CD14-positive monocyte (primary cell): Measurements from ENCODE around the gene KIAA1755. TPM values are rescaled to one million over a fixed set of nuclear protein-coding genes. Genes with fewer than 3 reads are reported as not detected.

Source experiments
- DNase-seq, 3 donors: peaks; one replicate each; pipeline ENCODE4 v3.0.0-alpha.2; 2011 to 2022
- H2AFZ ChIP-seq: 2 replicates; pipeline ENCODE4 v1.6.0; 2012; ENCODE audit warnings: mild to moderate bottlenecking, low read depth, low read length, inconsistent platforms; ENCODE audit not compliant: insufficient read depth, poor library complexity, severe bottlenecking
- H3K27ac ChIP-seq, 2 donors: 1 replicate in 1 of 2; 2 replicates in 1 of 2; pipeline ENCODE4 v1.5.1; 2012 to 2013; ENCODE audit warnings: low read length in 2 of 2, control low read depth in 1 of 2, inconsistent platforms in 1 of 2, low read depth in 1 of 2, mild to moderate bottlenecking in 1 of 2
- H3K27me3 ChIP-seq, 2 donors: one replicate each; pipeline versions ENCODE4 v1.6.0 to v1.6.1; 2011 to 2013; ENCODE audit warnings: low read length in 2 of 2; ENCODE audit not compliant: control insufficient read depth in 2 of 2, insufficient read depth in 2 of 2
- H3K36me3 ChIP-seq, 2 donors: replicated peaks in 1 of 2; 1 replicate in 1 of 2; 2 replicates in 1 of 2; pipeline versions ENCODE4 v1.5.1 to v1.6.1; 2012 to 2013; ENCODE audit warnings: low read length in 2 of 2, control low read depth in 1 of 2, inconsistent platforms in 1 of 2, mild to moderate bottlenecking in 1 of 2; ENCODE audit not compliant: insufficient read depth in 2 of 2, control insufficient read depth in 1 of 2
- H3K4me1 ChIP-seq, 2 donors: 1 replicate in 1 of 2; 2 replicates in 1 of 2; pipeline versions ENCODE4 v1.5.1 to v1.6.1; 2012 to 2013; ENCODE audit warnings: low read length in 2 of 2, control low read depth in 1 of 2, inconsistent platforms in 1 of 2, mild to moderate bottlenecking in 1 of 2, moderate library complexity in 1 of 2; ENCODE audit not compliant: insufficient read depth in 2 of 2, control insufficient read depth in 1 of 2
- H3K4me2 ChIP-seq: replicated peaks from 2 replicates; pipeline ENCODE3; 2012; ENCODE audit warnings: low read length, moderate library complexity, mild to moderate bottlenecking; ENCODE audit not compliant: poor library complexity, severe bottlenecking; ENCODE audit errors: extremely low read depth
- H3K4me3 ChIP-seq, 3 experiments: fragments of 200-600 bp in 1 of 3; sonication (generic) in 1 of 3; replicated peaks in 1 of 3; 1 replicate in 2 of 3; 2 replicates in 1 of 3; pipeline ENCODE4 v1.5.1; 2011 to 2013; ENCODE audit warnings: low read length in 3 of 3, mild to moderate bottlenecking in 3 of 3, control low read depth in 2 of 3, low read depth in 2 of 3, inconsistent platforms in 1 of 3, moderate library complexity in 1 of 3
- H3K79me2 ChIP-seq: 2 replicates; pipeline ENCODE4 v1.6.0; 2012; ENCODE audit warnings: mild to moderate bottlenecking, control low read depth, inconsistent platforms, low read length, moderate library complexity; ENCODE audit not compliant: insufficient read depth
- H3K9ac ChIP-seq: 2 replicates; pipeline ENCODE4 v1.6.0; 2017; ENCODE audit warnings: low read length, mild to moderate bottlenecking; ENCODE audit not compliant: insufficient read depth, poor library complexity, severe bottlenecking
- H3K9me3 ChIP-seq, 2 donors: replicated peaks in 1 of 2; 1 replicate in 1 of 2; 2 replicates in 1 of 2; pipeline versions ENCODE4 v1.5.1 to v1.6.1; 2012 to 2013; ENCODE audit warnings: low read length in 2 of 2, control low read depth in 1 of 2; ENCODE audit not compliant: control insufficient read depth in 1 of 2, insufficient read depth in 1 of 2
- H4K20me1 ChIP-seq: 2 replicates; pipeline ENCODE4 v1.6.0; 2012; ENCODE audit warnings: mild to moderate bottlenecking, low read length, control low read depth, moderate library complexity; ENCODE audit not compliant: insufficient read depth
- H3K27ac Mint-ChIP-seq, 7 donors: one replicate each; pipeline ENCODE4 v1.8.0; 2020; ENCODE audit warnings: mild to moderate bottlenecking in 7 of 7, mixed read lengths in 7 of 7, moderate library complexity in 6 of 7, inconsistent platforms in 2 of 7
- H3K27me3 Mint-ChIP-seq, 3 donors: one replicate each; pipeline ENCODE4 v1.8.0; 2021 to 2022; ENCODE audit warnings: low read depth in 3 of 3, mild to moderate bottlenecking in 3 of 3, mixed read lengths in 3 of 3, moderate library complexity in 3 of 3, inconsistent platforms in 1 of 3
- H3K36me3 Mint-ChIP-seq, 2 donors: one replicate each; pipeline ENCODE4 v1.8.0; 2020; ENCODE audit warnings: mixed read lengths in 2 of 2, inconsistent platforms in 1 of 2, mild to moderate bottlenecking in 1 of 2
- H3K4me1 Mint-ChIP-seq: one replicate; pipeline ENCODE4 v1.8.0; 2020; ENCODE audit warnings: mild to moderate bottlenecking, mixed read lengths
- H3K4me3 Mint-ChIP-seq, 2 donors: one replicate each; pipeline ENCODE4 v1.8.0; 2020; ENCODE audit warnings: mild to moderate bottlenecking in 2 of 2, mixed read lengths in 2 of 2, moderate library complexity in 1 of 2
- H3K9me3 Mint-ChIP-seq, 7 donors: one replicate each; pipeline ENCODE4 v1.8.0; 2020 to 2022; ENCODE audit warnings: mixed read lengths in 7 of 7, mild to moderate bottlenecking in 6 of 7, moderate library complexity in 6 of 7, inconsistent platforms in 2 of 7
- CTCF ChIP-seq: fragments of 200-600 bp; IDR thresholded peaks from one replicate; pipeline ENCODE4 v1.8.0; 2022; ENCODE audit warnings: antibody characterized with exemption, mild to moderate bottlenecking
- WGBS: methylation state at CpG from one replicate; pipeline ENCODE4 v1.1.5; 2013; ENCODE audit warnings: missing lambda C conversion rate; ENCODE audit not compliant: insufficient coverage; 5-methylcytosine and 5-hydroxymethylcytosine counted together
- intact Hi-C, 2 donors: fragments of 100-400 bp; cut with micrococcal nuclease; formaldehyde crosslinking; loops; one replicate each; pipeline versions ENCODE4 v1.15.0 to v1.15.1; 2023
- polyA plus RNA-seq, 3 donors: library from polyadenylated mRNA; depleted of rRNA in 1 of 3; unstranded in 2 of 3; stranded (reverse) in 1 of 3; fragments of 300-500 nt in 2 of 3; fragments of >200 nt in 1 of 3; fragmentation: Illumina TruSeq in 2 of 3; gene quantifications; 1 replicate in 2 of 3; 2 replicates in 1 of 3; pipeline ENCODE4 v1.2.3, GENCODE V29; 2012 to 2021

KIAA1755 gene
- polyA plus RNA-seq, 3 donors, result not detected

GRCh38 chr20:38298768-38299288, 38.3 kb upstream of the KIAA1755 start:
- no peaks in the 10 kb centered on the region for H3K36me3 Mint-ChIP-seq
- no peaks in the 10 kb centered on the region for H3K9me3 ChIP-seq
- peaks cover 92% of the 10 kb centered on the region for H3K4me1 Mint-ChIP-seq
- peak overlapping the region; percentile 70 for H2AFZ ChIP-seq
- H3K27me3 Mint-ChIP-seq, result peaks cover 2 to 7% (median 3%) of the 10 kb centered on the region in 3 donors
- peaks cover 87 to 91% of the 10 kb centered on the region in 2 donors for H3K4me1 ChIP-seq
- no peak for TF ChIP-seq CTCF
- no peaks in the 10 kb centered on the region for H3K9me3 Mint-ChIP-seq
- H3K27ac ChIP-seq, result peak overlapping the region; percentile 88 to 89
- H3K4me2 ChIP-seq, result peak overlapping the region; percentile 33
- DNase-seq, result peak; percentile 89 to 91 (median 90)
- H3K4me3 Mint-ChIP-seq, result peak overlapping the region; percentile 20 to 46
- H3K79me2 ChIP-seq, result no peaks in the 10 kb centered on the region
- H4K20me1 ChIP-seq, result no peaks in the 10 kb centered on the region
- 2% methylated on average over 13 of the region's 13 CpGs for WGBS
- H3K36me3 ChIP-seq, result no peaks in the 10 kb centered on the region
- intact Hi-C loops, result no loop called here
- peak overlapping the region; percentile 28 for H3K9ac ChIP-seq
- peak overlapping the region; percentile 90 to 98 (median 96) for H3K27ac Mint-ChIP-seq
- no peak overlapping the region for H3K4me3 ChIP-seq
- H3K27me3 ChIP-seq, result no peaks in the 10 kb centered on the region

GRCh38 chr20:38297916-38298674, 37.6 kb upstream of the KIAA1755 start:
- H3K9me3 ChIP-seq, result no peaks in the 10 kb centered on the region
- no peak for DNase-seq
- no peaks in the 10 kb centered on the region for H3K36me3 Mint-ChIP-seq
- H3K27me3 ChIP-seq, result no peaks in the 10 kb centered on the region
- no peaks in the 10 kb centered on the region for H3K79me2 ChIP-seq
- H3K27ac ChIP-seq, result peak overlapping the region; percentile 88 to 89
- peaks cover 87 to 91% of the 10 kb centered on the region in 2 donors for H3K4me1 ChIP-seq
- no peaks in the 10 kb centered on the region for H3K36me3 ChIP-seq
- H4K20me1 ChIP-seq, result no peaks in the 10 kb centered on the region
- H3K4me2 ChIP-seq, result peak overlapping the region; percentile 14
- intact Hi-C loops, result no loop called here
- H2AFZ ChIP-seq, result peak overlapping the region; percentile 70
- peak overlapping the region; percentile 28 for H3K9ac ChIP-seq
- WGBS, result 90% methylated on average over 6 of the region's 7 CpGs
- peaks cover 91% of the 10 kb centered on the region for H3K4me1 Mint-ChIP-seq
- peaks cover 3 to 5% (median 4%) of the 10 kb centered on the region in 3 donors for H3K27me3 Mint-ChIP-seq
- H3K9me3 Mint-ChIP-seq, result no peaks in the 10 kb centered on the region
- peak overlapping the region; percentile 90 to 98 (median 96) for H3K27ac Mint-ChIP-seq
- H3K4me3 Mint-ChIP-seq, result no peak overlapping the region
- TF ChIP-seq CTCF, result no peak
- H3K4me3 ChIP-seq, result no peak overlapping the region
